ENCODE measurements around the gene BORCS5.
"Not testable (repeated sequence)": the region's sequence is repeated elsewhere in the genome, so short reads cannot be mapped to it uniquely, and the experiment has no call there.

Gene BORCS5

GRCh38 chr12:12356896-12357718 is at the start of gene BORCS5:
Gene BORCS5 (plus strand): TSS chr12:12357078. CDS start chr12:12357452, 374 bp downstream.
- in situ Hi-C loops (cut with HindIII; ENCODE audit: low sequenced_read_pairs), result no loop called here
- peak within 1 kb of the TSS; percentile 79 for H3K4me3 ChIP-seq (ENCODE audit: low read depth, low read length)
- peak; percentile 92 for DNase-seq (ENCODE audit: low read depth, low spot score)
- no peak for TF ChIP-seq CTCF (IDR thresholded peaks at IDR 0.05; ENCODE audit: low read depth, low read length)

GRCh38 chr12:12310695-12311094 is 46.2 kb upstream of the BORCS5 start:
- H3K4me3 ChIP-seq (ENCODE audit: low read depth, low read length); DNase-seq (ENCODE audit: low read depth, low spot score); in situ Hi-C loops (cut with HindIII; ENCODE audit: low sequenced_read_pairs): not testable (repeated sequence)

GRCh38 chr12:12315838-12316237 is 41.0 kb upstream of the BORCS5 start:
- TF ChIP-seq CTCF (IDR thresholded peaks at IDR 0.05; ENCODE audit: low read depth, low read length), result no peak
- in situ Hi-C loops (cut with HindIII; ENCODE audit: low sequenced_read_pairs), result no loop called here
- no peak for DNase-seq (ENCODE audit: low read depth, low spot score)
- H3K4me3 ChIP-seq (ENCODE audit: low read depth, low read length), result no peak overlapping the region

- peak overlapping the region; percentile 0 for H3K4me3 ChIP-seq (ENCODE audit: low read depth, low read length)
- no peak for TF ChIP-seq CTCF (IDR thresholded peaks at IDR 0.05; ENCODE audit: low read depth, low read length)
- in situ Hi-C loops (cut with HindIII; ENCODE audit: low sequenced_read_pairs), result no loop called here
- peak; percentile 29 for DNase-seq (ENCODE audit: low read depth, low spot score)
These were observed 37.3 kb upstream of the BORCS5 start for GRCh38 chr12:12319451-12320183.

GRCh38 chr12:12323118-12323517 is 33.8 kb upstream of the BORCS5 start:
- in situ Hi-C loops (cut with HindIII; ENCODE audit: low sequenced_read_pairs), result no loop called here
- no peak for DNase-seq (ENCODE audit: low read depth, low spot score)
- H3K4me3 ChIP-seq (ENCODE audit: low read depth, low read length), result no peak overlapping the region
- TF ChIP-seq CTCF (IDR thresholded peaks at IDR 0.05; ENCODE audit: low read depth, low read length), result no peak

GRCh38 chr12:12323591-12323990 is 33.3 kb upstream of the BORCS5 start:
- DNase-seq (ENCODE audit: low read depth, low spot score), result no peak
- in situ Hi-C loops (cut with HindIII; ENCODE audit: low sequenced_read_pairs), result no loop called here
- no peak overlapping the region for H3K4me3 ChIP-seq (ENCODE audit: low read depth, low read length)
- no peak for TF ChIP-seq CTCF (IDR thresholded peaks at IDR 0.05; ENCODE audit: low read depth, low read length)

GRCh38 chr12:12326262-12326661 is 30.6 kb upstream of the BORCS5 start:
- TF ChIP-seq CTCF (IDR thresholded peaks at IDR 0.05; ENCODE audit: low read depth, low read length), result no peak
- H3K4me3 ChIP-seq (ENCODE audit: low read depth, low read length), result no peak overlapping the region
- no peak for DNase-seq (ENCODE audit: low read depth, low spot score)
- in situ Hi-C loops (cut with HindIII; ENCODE audit: low sequenced_read_pairs), result no loop called here
